ENCODE data around the gene TNC.

The TNC gene

GRCh38 chr9:115117999-115118878 lies at the start of gene TNC:
TNC (minus strand) TSS chr9:115118157; CDS start chr9:115091018, 27,139 bp downstream.
- no peak for DNase-seq (ENCODE audit: low read depth)

GRCh38 chr9:115167175-115167574 lies 49.2 kb upstream of the TNC start:
- no peak for DNase-seq (ENCODE audit: low read depth)

GRCh38 chr9:115165233-115165632 lies 47.3 kb upstream of the TNC start:
- DNase-seq (ENCODE audit: low read depth) = no peak

- no peak for DNase-seq (ENCODE audit: low read depth)
These were observed 46.6 kb upstream of the TNC start for GRCh38 chr9:115164511-115164974.

GRCh38 chr9:115162946-115163345 lies 45.0 kb upstream of the TNC start:
- no peak for DNase-seq (ENCODE audit: low read depth)

- no peak for DNase-seq (ENCODE audit: low read depth)
These were observed 43.5 kb upstream of the TNC start for GRCh38 chr9:115161446-115161845.

GRCh38 chr9:115158661-115159481 lies 40.9 kb upstream of the TNC start:
- DNase-seq (ENCODE audit: low read depth) = no peak

GRCh38 chr9:115157245-115157674 lies 39.3 kb upstream of the TNC start:
- no peak for DNase-seq (ENCODE audit: low read depth)

- no peak for DNase-seq (ENCODE audit: low read depth)
These were observed 37.1 kb upstream of the TNC start for GRCh38 chr9:115155037-115155436.

GRCh38 chr9:115154617-115155016 lies 36.7 kb upstream of the TNC start:
- DNase-seq (ENCODE audit: low read depth) = no peak

- no peak for DNase-seq (ENCODE audit: low read depth)
These were observed 34.4 kb upstream of the TNC start for GRCh38 chr9:115152281-115152820.

GRCh38 chr9:115148721-115149120 lies 30.8 kb upstream of the TNC start:
- DNase-seq (ENCODE audit: low read depth) = no peak

- DNase-seq (ENCODE audit: low read depth) = no peak
These were observed 28.6 kb upstream of the TNC start for GRCh38 chr9:115146581-115147021.

- no peak for DNase-seq (ENCODE audit: low read depth)
These were observed 26.7 kb upstream of the TNC start for GRCh38 chr9:115144706-115145105.

- no peak for DNase-seq (ENCODE audit: low read depth)
These were observed 25.7 kb upstream of the TNC start for GRCh38 chr9:115143689-115144088.

GRCh38 chr9:115142517-115143270 lies 24.7 kb upstream of the TNC start:
- DNase-seq (ENCODE audit: low read depth) = no peak

- DNase-seq (ENCODE audit: low read depth) = no peak
These were observed 24.1 kb upstream of the TNC start for GRCh38 chr9:115142090-115142489.

GRCh38 chr9:115141612-115142011 lies 23.7 kb upstream of the TNC start:
- DNase-seq (ENCODE audit: low read depth) = no peak

- no peak for DNase-seq (ENCODE audit: low read depth)
These were observed 20.2 kb upstream of the TNC start for GRCh38 chr9:115138151-115138550.

- DNase-seq (ENCODE audit: low read depth) = no peak
These were observed 19.6 kb upstream of the TNC start for GRCh38 chr9:115137526-115137925.

GRCh38 chr9:115135821-115136778 lies 18.1 kb upstream of the TNC start:
- no peak for DNase-seq (ENCODE audit: low read depth)
